A549 (cell line): ENCODE data around the gene HS3ST4. TPM values are rescaled to one million over a fixed set of nuclear protein-coding genes. Genes with fewer than 3 reads are reported as not detected.

ENCODE experiments used
- ATAC-seq, 2 experiments: fragments of 200-7000 bp in 1 of 2; fragments of >200 bp in 1 of 2; cut with Nextera tagmentation in 1 of 2; cut with Tn5 transposase in 1 of 2; 3 replicates each; pipeline versions ENCODE4 v1.8.0 to v1.9.1; 2018 to 2020; ENCODE audit warnings: mild to moderate bottlenecking in 1 of 2, moderate library complexity in 1 of 2
- CTCF ChIA-PET: fragments of 300-600 bp; sonication (Branson Sonifier 250); formaldehyde crosslinking; extraction: SDS; loops from one replicate; lab custom pipeline; 2021; ENCODE audit warnings: antibody characterized with exemption, inconsistent platforms; lab: Yijun Ruan, JAX
- POLR2A ChIA-PET: fragments of 350-600 bp; formaldehyde crosslinking; extraction: SDS; loops from one replicate; lab custom pipeline; 2021; ENCODE audit warnings: antibody characterized with exemption, inconsistent platforms; lab: Yijun Ruan, JAX
- DNase-seq, 2 experiments: peaks; one replicate each; pipeline versions ENCODE4 v3.0.0 to v3.0.0-alpha.2; 2011 to 2016; ENCODE audit warnings: low read depth in 1 of 2, low spot score in 1 of 2
- FAIRE-seq: peaks from 2 replicates; lab custom pipeline; 2011; peaks lifted over from hg19 to GRCh38; lab: Jason Lieb, UNC
- H3K27ac ChIP-seq, 2 experiments: fragments of >200 bp; sonication (Bioruptor Twin); formaldehyde crosslinking; 3 replicates each; pipeline ENCODE4 v1.5.1; 2016 to 2017
- H3K4me1 ChIP-seq: fragments of >200 bp; sonication (Bioruptor Twin); formaldehyde crosslinking; 3 replicates; pipeline ENCODE4 v1.6.1; 2016
- H3K4me2 ChIP-seq: fragments of >200 bp; sonication (Bioruptor Twin); formaldehyde crosslinking; 3 replicates; pipeline ENCODE4 v1.6.1; 2016
- H3K4me3 ChIP-seq: fragments of >200 bp; sonication (Bioruptor Twin); formaldehyde crosslinking; 3 replicates; pipeline ENCODE4 v1.5.1; 2016
- H3K9me3 ChIP-seq: fragments of >200 bp; sonication (Bioruptor Twin); formaldehyde crosslinking; 3 replicates; pipeline ENCODE4 v1.6.1; 2016
- ATOH8 ChIP-seq: fragments of 250-450 bp; sonication (Bioruptor Pico); IDR thresholded peaks from 2 replicates; pipeline ENCODE4 v1.5.0; 2020; ENCODE audit warnings: low read depth, mild to moderate bottlenecking, moderate library complexity
- BHLHE40 ChIP-seq: IDR thresholded peaks from 2 replicates; pipeline ENCODE4 v1.6.1; 2012; ENCODE audit warnings: low read depth, low read length, inconsistent platforms
- CEBPB ChIP-seq, 2 experiments: fragments of >200 bp in 1 of 2; sonication (Bioruptor Twin) in 1 of 2; formaldehyde crosslinking in 1 of 2; IDR thresholded peaks; 2 replicates each; pipeline ENCODE4 v1.6.1; 2012 to 2016
- CHD2 ChIP-seq: fragments of 150-350 bp; IDR thresholded peaks from 2 replicates; pipeline ENCODE4 v1.6.1; 2014; ENCODE audit warnings: low read length; ENCODE audit not compliant: partially characterized antibody
- EHF ChIP-seq: fragments of 250-450 bp; sonication (Bioruptor Pico); IDR thresholded peaks from 2 replicates; pipeline ENCODE4 v1.5.0; 2020; ENCODE audit warnings: mild to moderate bottlenecking
- EHMT2 ChIP-seq: fragments of 200-600 bp; sonication (generic); IDR thresholded peaks from 2 replicates; pipeline ENCODE4 v1.6.1; 2016; ENCODE audit warnings: antibody characterized with exemption, low read depth, mild to moderate bottlenecking, moderate library complexity
- ELK1 ChIP-seq: fragments of 150-350 bp; IDR thresholded peaks from 2 replicates; pipeline ENCODE4 v1.6.1; 2014; ENCODE audit warnings: low read depth, mild to moderate bottlenecking, low read length
- EP300 ChIP-seq, 2 experiments: fragments of >200 bp; sonication (Bioruptor Twin); formaldehyde crosslinking; IDR thresholded peaks; 2 replicates in 1 of 2; 3 replicates in 1 of 2; pipeline ENCODE4 v1.6.1; 2016 to 2017
- ESRRA ChIP-seq: fragments of 150-350 bp; IDR thresholded peaks from 2 replicates; pipeline ENCODE4 v1.6.1; 2014; ENCODE audit warnings: mild to moderate bottlenecking, low read length, borderline replicate concordance
- HES2 ChIP-seq: fragments of >200 bp; sonication (Bioruptor Twin); formaldehyde crosslinking; IDR thresholded peaks from 2 replicates; pipeline ENCODE4 v1.6.1; 2016
- HMGXB4 ChIP-seq: fragments of 250-450 bp; sonication (Bioruptor Pico); IDR thresholded peaks from 2 replicates; pipeline ENCODE4 v1.5.0; 2021; ENCODE audit warnings: mild to moderate bottlenecking, moderate library complexity, borderline replicate concordance
- HOXB5 ChIP-seq: fragments of 250-450 bp; sonication (Bioruptor Pico); IDR thresholded peaks from 2 replicates; pipeline ENCODE4 v1.5.0; 2020; ENCODE audit warnings: mild to moderate bottlenecking, moderate library complexity
- JUN ChIP-seq, 2 experiments: fragments of >200 bp; sonication (Bioruptor Twin); formaldehyde crosslinking; IDR thresholded peaks; 2 replicates in 1 of 2; 3 replicates in 1 of 2; pipeline ENCODE4 v1.6.1; 2016 to 2017
- JUNB ChIP-seq: fragments of >200 bp; sonication (Bioruptor Twin); formaldehyde crosslinking; IDR thresholded peaks from 2 replicates; pipeline ENCODE4 v1.6.1; 2016
- MYC ChIP-seq: IDR thresholded peaks from 2 replicates; pipeline ENCODE4 v1.6.1; 2012; ENCODE audit warnings: mild to moderate bottlenecking, inconsistent platforms, low read length, improper control_type of control experiment, borderline replicate concordance
- NR3C1 ChIP-seq: fragments of >200 bp; sonication (Bioruptor Twin); formaldehyde crosslinking; IDR thresholded peaks from 3 replicates; pipeline ENCODE4 v1.6.1; 2017
- POLR2AphosphoS2 ChIP-seq: conservative IDR thresholded peaks from 2 replicates; pipeline ENCODE4 v1.6.1; 2012; ENCODE audit warnings: low read length, improper control_type of control experiment, inconsistent platforms
- RAD21 ChIP-seq, 2 experiments: fragments of >200 bp in 1 of 2; sonication (Bioruptor Twin) in 1 of 2; formaldehyde crosslinking in 1 of 2; IDR thresholded peaks in 1 of 2; conservative IDR thresholded peaks in 1 of 2; 2 replicates in 1 of 2; 3 replicates in 1 of 2; pipeline ENCODE4 v1.6.1; 2012 to 2018; ENCODE audit warnings: inconsistent platforms in 1 of 2
- RCOR1 ChIP-seq: fragments of 150-350 bp; IDR thresholded peaks from 2 replicates; pipeline ENCODE4 v1.6.1; 2014; ENCODE audit warnings: antibody characterized with exemption, low read length, low read depth
- RFX5 ChIP-seq: fragments of 450-650 bp; IDR thresholded peaks from 2 replicates; pipeline ENCODE4 v1.7.1; 2014; ENCODE audit warnings: antibody characterized with exemption, mild to moderate bottlenecking, moderate library complexity
- SREBF2 ChIP-seq: fragments of 450-650 bp; IDR thresholded peaks from 2 replicates; pipeline ENCODE4 v1.6.1; 2014; ENCODE audit warnings: mild to moderate bottlenecking, moderate library complexity
- ZFP36 ChIP-seq: fragments of 450-650 bp; IDR thresholded peaks from 2 replicates; pipeline ENCODE4 v1.6.1; 2014; ENCODE audit warnings: borderline replicate concordance; ENCODE audit not compliant: partially characterized antibody
- ZNF302 ChIP-seq: fragments of 250-450 bp; sonication (Bioruptor Pico); IDR thresholded peaks from 2 replicates; pipeline ENCODE4 v1.9.0; 2021; ENCODE audit warnings: inconsistent platforms, mild to moderate bottlenecking, moderate library complexity
- WGBS: methylation state at CpG from one replicate; pipeline ENCODE4 v1.1.6; 2017; ENCODE audit errors: missing lambda C conversion rate; 5-methylcytosine and 5-hydroxymethylcytosine counted together
- polyA plus RNA-seq, 4 experiments: library from polyadenylated mRNA; depleted of rRNA in 3 of 4; stranded (reverse); fragments of >200 nt; fragmentation: RNase III in 1 of 4; extraction: RNeasy Plus Mini Kit Qiagen cat#74134 plus additional on column Dnase treatment in 1 of 4; gene quantifications; 2 replicates in 3 of 4; 3 replicates in 1 of 4; pipeline ENCODE4 v1.2.3, GENCODE V29; 2011 to 2017
- TF ChIP-seq, protein P1 (sequence below): IDR thresholded peaks from 2 replicates; pipeline ENCODE4 v1.6.1; 2012
- TF ChIP-seq, protein P2 (sequence below): fragments of 200-600 bp; sonication (generic); IDR thresholded peaks from 2 replicates; pipeline ENCODE4 v1.6.1; 2016; ENCODE audit warnings: antibody characterized with exemption, mild to moderate bottlenecking, moderate library complexity

HS3ST4 gene
- polyA plus RNA-seq, 2 of the 4 experiments (the other 2 are of a cell fraction), result not detected

GRCh38 chr16:25872369-25873070, 180.8 kb downstream of the HS3ST4 start:
- H3K9me3 ChIP-seq, result no peaks in the 10 kb centered on the region
- no peak for DNase-seq
- TF ChIP-seq CEBPB (IDR thresholded peaks at IDR 0.05), result no peak
- no peak for TF ChIP-seq POLR2AphosphoS2
- no peak for TF ChIP-seq ESRRA
- TF ChIP-seq EHMT2, result no peak
- TF ChIP-seq, protein P1, sequence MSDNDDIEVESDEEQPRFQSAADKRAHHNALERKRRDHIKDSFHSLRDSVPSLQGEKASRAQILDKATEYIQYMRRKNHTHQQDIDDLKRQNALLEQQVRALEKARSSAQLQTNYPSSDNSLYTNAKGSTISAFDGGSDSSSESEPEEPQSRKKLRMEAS, result no peak
- no peak for TF ChIP-seq HMGXB4 (CRISPR knock-in tag)
- TF ChIP-seq HES2, result no peak
- TF ChIP-seq EHF (CRISPR knock-in tag), result no peak
- no peak for TF ChIP-seq JUNB
- no peak for TF ChIP-seq BHLHE40
- no peak for TF ChIP-seq RCOR1
- no peak for TF ChIP-seq RAD21 (conservative IDR thresholded peaks at IDR 0.05 in 1 of 2, IDR thresholded peaks at IDR 0.05 in 1 of 2)
- TF ChIP-seq EP300 (IDR thresholded peaks at IDR 0.05), result no peak
- TF ChIP-seq SREBF2, result no peak
- no peak for TF ChIP-seq NR3C1
- TF ChIP-seq, protein P2, sequence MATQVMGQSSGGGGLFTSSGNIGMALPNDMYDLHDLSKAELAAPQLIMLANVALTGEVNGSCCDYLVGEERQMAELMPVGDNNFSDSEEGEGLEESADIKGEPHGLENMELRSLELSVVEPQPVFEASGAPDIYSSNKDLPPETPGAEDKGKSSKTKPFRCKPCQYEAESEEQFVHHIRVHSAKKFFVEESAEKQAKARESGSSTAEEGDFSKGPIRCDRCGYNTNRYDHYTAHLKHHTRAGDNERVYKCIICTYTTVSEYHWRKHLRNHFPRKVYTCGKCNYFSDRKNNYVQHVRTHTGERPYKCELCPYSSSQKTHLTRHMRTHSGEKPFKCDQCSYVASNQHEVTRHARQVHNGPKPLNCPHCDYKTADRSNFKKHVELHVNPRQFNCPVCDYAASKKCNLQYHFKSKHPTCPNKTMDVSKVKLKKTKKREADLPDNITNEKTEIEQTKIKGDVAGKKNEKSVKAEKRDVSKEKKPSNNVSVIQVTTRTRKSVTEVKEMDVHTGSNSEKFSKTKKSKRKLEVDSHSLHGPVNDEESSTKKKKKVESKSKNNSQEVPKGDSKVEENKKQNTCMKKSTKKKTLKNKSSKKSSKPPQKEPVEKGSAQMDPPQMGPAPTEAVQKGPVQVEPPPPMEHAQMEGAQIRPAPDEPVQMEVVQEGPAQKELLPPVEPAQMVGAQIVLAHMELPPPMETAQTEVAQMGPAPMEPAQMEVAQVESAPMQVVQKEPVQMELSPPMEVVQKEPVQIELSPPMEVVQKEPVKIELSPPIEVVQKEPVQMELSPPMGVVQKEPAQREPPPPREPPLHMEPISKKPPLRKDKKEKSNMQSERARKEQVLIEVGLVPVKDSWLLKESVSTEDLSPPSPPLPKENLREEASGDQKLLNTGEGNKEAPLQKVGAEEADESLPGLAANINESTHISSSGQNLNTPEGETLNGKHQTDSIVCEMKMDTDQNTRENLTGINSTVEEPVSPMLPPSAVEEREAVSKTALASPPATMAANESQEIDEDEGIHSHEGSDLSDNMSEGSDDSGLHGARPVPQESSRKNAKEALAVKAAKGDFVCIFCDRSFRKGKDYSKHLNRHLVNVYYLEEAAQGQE, result no peak
- no peak for TF ChIP-seq ZFP36
- no peak for TF ChIP-seq MYC
- no peak for TF ChIP-seq ZNF302 (CRISPR knock-in tag)
- no peak overlapping the region for H3K4me3 ChIP-seq
- ChIA-PET CTCF (no interaction called here), POLR2A (no interaction called here)
- no peak for FAIRE-seq
- no peaks in the 10 kb centered on the region for H3K4me1 ChIP-seq
- ATAC-seq, result no peak
- H3K27ac ChIP-seq, result no peak overlapping the region
- 0% methylated on average over 3 of the region's 3 CpGs for WGBS
- H3K4me2 ChIP-seq, result no peak overlapping the region

- FAIRE-seq (no peak), ATAC-seq (no peak), DNase-seq (no peak)
- TF ChIP-seq JUN (IDR thresholded peaks at IDR 0.05), result no peak
- TF ChIP-seq ELK1, result no peak
- no peak for TF ChIP-seq ATOH8
- no peak for TF ChIP-seq CHD2
- no peak for TF ChIP-seq HOXB5
- no peak for TF ChIP-seq RFX5
- no peak for TF ChIP-seq MYC
- TF ChIP-seq, protein P2, result no peak
- TF ChIP-seq ZFP36, result no peak
- no peak for TF ChIP-seq EHMT2
- no peaks in the 10 kb centered on the region for H3K4me1 ChIP-seq
- H3K4me3 ChIP-seq, result no peak overlapping the region
- no peak overlapping the region for H3K4me2 ChIP-seq
- no peak overlapping the region for H3K27ac ChIP-seq
- CTCF ChIA-PET, result interaction anchor here (0.7 kb wide), 1 partner anchor 433 kb away, joined by 3 read pairs; no protein-coding TSS in a partner anchor
- H3K9me3 ChIP-seq, result no peaks in the 10 kb centered on the region
- POLR2A ChIA-PET, result no interaction called here
Measured at GRCh38 chr16:25874196-25874595, 182.4 kb downstream of the HS3ST4 start.
